Chondrocyte (in vitro differentiated cells): Measurements from ENCODE around the gene TTC28. TPM values are rescaled to one million over a fixed set of nuclear protein-coding genes. Genes with fewer than 3 reads are reported as not detected.

ENCODE experiments used
- DNase-seq: peaks from one replicate; pipeline ENCODE4 v3.0.0; 2021; ENCODE audit warnings: mixed read lengths, low spot score
- H3K27ac Mint-ChIP-seq: one replicate; pipeline ENCODE4 v1.8.0; 2021; ENCODE audit warnings: mild to moderate bottlenecking, moderate library complexity, mixed read lengths; ENCODE audit not compliant: unreplicated experiment
- H3K27me3 Mint-ChIP-seq: 2 replicates; pipeline ENCODE4 v1.8.0; 2021; ENCODE audit warnings: low read depth, mixed read lengths
- H3K36me3 Mint-ChIP-seq: 2 replicates; pipeline ENCODE4 v1.8.0; 2021; ENCODE audit warnings: low read depth, mixed read lengths
- H3K4me1 Mint-ChIP-seq: 2 replicates; pipeline ENCODE4 v1.8.0; 2021; ENCODE audit warnings: low read depth, mild to moderate bottlenecking, mixed read lengths
- H3K4me3 Mint-ChIP-seq: one replicate; pipeline ENCODE4 v1.8.0; 2021; ENCODE audit warnings: mild to moderate bottlenecking, moderate library complexity, mixed read lengths; ENCODE audit not compliant: unreplicated experiment
- H3K9me3 Mint-ChIP-seq: 2 replicates; pipeline ENCODE4 v1.8.0; 2021; ENCODE audit warnings: low read depth, mixed read lengths
- CTCF ChIP-seq: fragments of 200-600 bp; sonication (generic); IDR thresholded peaks from 2 replicates; pipeline ENCODE4 v1.5.0; 2021; ENCODE audit warnings: antibody characterized with exemption, mild to moderate bottlenecking, moderate library complexity
- total RNA-seq: library from RNA; stranded (reverse); gene quantifications from 3 replicates; pipeline ENCODE4 v1.2.1, GENCODE V29; 2021

The TTC28 gene
- total RNA-seq, 1 donor from 2014 or later: 38.3 TPM

GRCh38 chr22:28424427-28425080 is 255.1 kb downstream of the TTC28 start:
- Mint-ChIP-seq H3K4me3 (no peak overlapping the region), H3K27me3 (no peaks in the 10 kb centered on the region), H3K4me1 (peaks cover 35% of the 10 kb centered on the region), H3K9me3 (no peaks in the 10 kb centered on the region), H3K36me3 (no peaks in the 10 kb centered on the region), H3K27ac (no peak overlapping the region)
- TF ChIP-seq CTCF: no peak
- DNase-seq: no peak

GRCh38 chr22:28419919-28420318 is 259.7 kb downstream of the TTC28 start:
- DNase-seq: no peak
- H3K27ac Mint-ChIP-seq: no peak overlapping the region

GRCh38 chr22:28418008-28418407 is 261.6 kb downstream of the TTC28 start:
- Mint-ChIP-seq H3K9me3 (no peaks in the 10 kb centered on the region), H3K4me3 (no peak overlapping the region), H3K36me3 (no peaks in the 10 kb centered on the region), H3K27ac (no peak overlapping the region), H3K4me1 (peaks cover 24% of the 10 kb centered on the region), H3K27me3 (no peaks in the 10 kb centered on the region)
- DNase-seq: no peak
- no peak for TF ChIP-seq CTCF

More at GRCh38 chr22:28419919-28420318, 259.7 kb downstream of the TTC28 start:
- Mint-ChIP-seq H3K36me3 (no peaks in the 10 kb centered on the region), H3K4me3 (no peak overlapping the region), H3K27me3 (no peaks in the 10 kb centered on the region), H3K9me3 (no peaks in the 10 kb centered on the region), H3K4me1 (peaks cover 15% of the 10 kb centered on the region)
- no peak for TF ChIP-seq CTCF

- Mint-ChIP-seq H3K27me3 (no peaks in the 10 kb centered on the region), H3K4me3 (no peak overlapping the region), H3K9me3 (no peaks in the 10 kb centered on the region), H3K4me1 (peaks cover 26% of the 10 kb centered on the region), H3K36me3 (no peaks in the 10 kb centered on the region), H3K27ac (no peak overlapping the region)
- no peak for TF ChIP-seq CTCF
- no peak for DNase-seq
Measured at GRCh38 chr22:28417431-28417830, 262.2 kb downstream of the TTC28 start.

- H3K36me3 Mint-ChIP-seq: no peaks in the 10 kb centered on the region
- no peak overlapping the region for H3K4me3 Mint-ChIP-seq
- H3K27me3 Mint-ChIP-seq: no peaks in the 10 kb centered on the region
- no peak overlapping the region for H3K27ac Mint-ChIP-seq
- no peak for DNase-seq
- peaks cover 39% of the 10 kb centered on the region for H3K4me1 Mint-ChIP-seq
- H3K9me3 Mint-ChIP-seq: no peaks in the 10 kb centered on the region
- no peak for TF ChIP-seq CTCF
Measured at GRCh38 chr22:28414913-28415312, 264.7 kb downstream of the TTC28 start.
